SK-N-SH treated with all-trans-retinoic acid at 6 μM for 48 hours (cell line): ENCODE measurements around the gene ZNF575.

ENCODE experiments used
- ARNTL ChIP-seq: fragments of 450-650 bp; formaldehyde crosslinking; IDR thresholded peaks from 2 replicates; pipeline ENCODE4 v1.5.0; 2020; ENCODE audit warnings: low read depth, mild to moderate bottlenecking, moderate library complexity, borderline replicate concordance
- CSDC2 ChIP-seq: fragments of 250-450 bp; sonication (Bioruptor Pico); IDR thresholded peaks from 2 replicates; pipeline ENCODE4 v1.5.0; 2020; ENCODE audit warnings: mild to moderate bottlenecking, moderate library complexity
- ESRRG ChIP-seq: fragments of 250-450 bp; sonication (Bioruptor Pico); IDR thresholded peaks from 2 replicates; pipeline ENCODE4 v1.6.1; 2021; ENCODE audit warnings: mild to moderate bottlenecking
- RARB ChIP-seq: fragments of 250-450 bp; sonication (Bioruptor Pico); IDR thresholded peaks from 2 replicates; pipeline ENCODE4 v1.8.0; 2021; ENCODE audit warnings: mild to moderate bottlenecking, moderate library complexity
- ZNF8 ChIP-seq: fragments of 450-650 bp; formaldehyde crosslinking; IDR thresholded peaks from 2 replicates; pipeline ENCODE4 v1.5.0; 2020; ENCODE audit warnings: mild to moderate bottlenecking, moderate library complexity

DNA sequence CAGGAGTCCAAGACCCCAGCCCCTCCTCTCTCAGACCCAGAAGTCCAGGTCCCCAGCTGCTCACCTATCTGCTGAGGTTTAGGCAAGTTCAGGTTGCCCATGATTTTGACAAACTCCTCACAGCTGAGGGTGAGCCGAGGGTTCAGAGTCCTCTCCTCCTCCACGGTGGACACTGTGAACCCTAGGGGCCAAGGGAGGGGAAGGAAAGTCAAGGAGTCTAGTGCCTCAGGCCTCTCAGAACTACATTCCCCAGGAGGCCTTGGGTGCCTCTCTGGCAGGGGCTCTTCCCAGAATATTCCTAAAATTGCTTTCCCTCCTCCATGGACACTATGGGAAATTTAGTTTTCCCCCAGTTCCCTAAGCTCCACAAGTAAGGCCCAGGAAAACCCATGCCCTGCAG, 25.1 kb upstream of the ZNF575 start:
- TF ChIP-seq ESRRG (no peak), RARB (CRISPR knock-in tag) (no peak), CSDC2 (CRISPR knock-in tag) (no peak), ARNTL (CRISPR knock-in tag) (no peak), ZNF8 (no peak)
